GM23338 (cell line): ENCODE results near the gene SYNRG. TPM values are rescaled to one million over a fixed set of nuclear protein-coding genes. Genes with fewer than 3 reads are reported as not detected.

ENCODE experiments used
- ATAC-seq: fragments of 200-7000 bp; cut with Tn5 transposase; 3 replicates; pipeline ENCODE4 v1.9.1; 2020
- DNase-seq: peaks from one replicate; pipeline ENCODE4 v3.0.0-alpha.2; 2015; ENCODE audit warnings: low spot score
- H2AFZ ChIP-seq: fragments of 200-600 bp; sonication (generic); 2 replicates; pipeline ENCODE4 v1.8.0; 2016; ENCODE audit warnings: antibody characterized with exemption, mild to moderate bottlenecking, moderate library complexity
- H3F3A ChIP-seq: fragments of 200-600 bp; sonication (generic); replicated peaks from 2 replicates; pipeline ENCODE4 v1.8.0; 2017; ENCODE audit warnings: antibody characterized with exemption, mixed run types, low read depth
- H3K27ac ChIP-seq: fragments of 200-600 bp; sonication (generic); 2 replicates; pipeline ENCODE4 v1.6.1; 2016; ENCODE audit warnings: low read depth
- H3K27me3 ChIP-seq: fragments of 200-600 bp; sonication (generic); 2 replicates; pipeline ENCODE4 v1.8.0; 2016; ENCODE audit warnings: mild to moderate bottlenecking, mixed run types, moderate library complexity; ENCODE audit not compliant: insufficient read depth
- H3K36me3 ChIP-seq: fragments of 200-600 bp; sonication (generic); 2 replicates; pipeline ENCODE4 v1.8.0; 2016; ENCODE audit warnings: mild to moderate bottlenecking; ENCODE audit not compliant: insufficient read depth
- H3K4me1 ChIP-seq: fragments of 200-600 bp; sonication (generic); 2 replicates; pipeline ENCODE4 v1.8.0; 2016; ENCODE audit warnings: mild to moderate bottlenecking, moderate library complexity; ENCODE audit not compliant: insufficient read depth
- H3K4me2 ChIP-seq: fragments of 200-600 bp; sonication (generic); 2 replicates; pipeline ENCODE4 v1.7.1; 2017; ENCODE audit warnings: mixed run types
- H3K4me3 ChIP-seq: fragments of 200-600 bp; sonication (generic); 2 replicates; pipeline ENCODE4 v1.6.1; 2016; ENCODE audit warnings: mixed run types
- H3K79me2 ChIP-seq: fragments of 200-600 bp; sonication (generic); replicated peaks from 2 replicates; pipeline ENCODE4 v1.8.0; 2017; ENCODE audit warnings: mild to moderate bottlenecking; ENCODE audit not compliant: insufficient read depth
- H3K9me2 ChIP-seq: fragments of 200-600 bp; sonication (generic); 2 replicates; pipeline ENCODE4 v1.8.0; 2017; ENCODE audit not compliant: insufficient read depth
- H4K20me1 ChIP-seq: fragments of 200-600 bp; sonication (generic); replicated peaks from 2 replicates; pipeline ENCODE4 v1.8.0; 2017; ENCODE audit warnings: mild to moderate bottlenecking; ENCODE audit not compliant: insufficient read depth
- H3K27ac Mint-ChIP-seq: 2 replicates; pipeline ENCODE4 v1.8.0; 2020; ENCODE audit warnings: inconsistent platforms, mild to moderate bottlenecking, moderate library complexity, mixed read lengths
- H3K27me3 Mint-ChIP-seq: 3 replicates; pipeline ENCODE4 v1.8.0; 2022; ENCODE audit warnings: low read depth, mild to moderate bottlenecking, moderate library complexity, mixed read lengths, inconsistent platforms; ENCODE audit not compliant: insufficient read depth, poor library complexity
- H3K36me3 Mint-ChIP-seq: 3 replicates; pipeline ENCODE4 v1.8.0; 2021; ENCODE audit warnings: low read depth, mild to moderate bottlenecking, inconsistent platforms, moderate library complexity, mixed read lengths
- H3K4me1 Mint-ChIP-seq: 3 replicates; pipeline ENCODE4 v1.8.0; 2020; ENCODE audit warnings: mild to moderate bottlenecking, inconsistent platforms, mixed read lengths
- H3K4me3 Mint-ChIP-seq: 3 replicates; pipeline ENCODE4 v1.8.0; 2021; ENCODE audit warnings: moderate library complexity, mild to moderate bottlenecking, inconsistent platforms, mixed read lengths
- H3K9me3 Mint-ChIP-seq: 3 replicates; pipeline ENCODE4 v1.8.0; 2020; ENCODE audit warnings: moderate library complexity, mild to moderate bottlenecking, inconsistent platforms, mixed read lengths
- CREB1 ChIP-seq: fragments of 250-450 bp; sonication (Bioruptor Pico); IDR thresholded peaks from 2 replicates; pipeline ENCODE4 v1.5.0; 2020; ENCODE audit warnings: low read depth, mild to moderate bottlenecking, moderate library complexity
- ETS1 ChIP-seq: IDR thresholded peaks from 2 replicates; pipeline ENCODE4 v1.6.1; 2016; ENCODE audit warnings: antibody characterized with exemption
- EZH2 ChIP-seq: fragments of 200-600 bp; sonication (generic); IDR thresholded peaks from one replicate; pipeline ENCODE4 v1.8.0; 2017; ENCODE audit warnings: antibody characterized with exemption, mild to moderate bottlenecking, low read depth; ENCODE audit not compliant: unreplicated experiment
- EZH2phosphoT487 ChIP-seq: fragments of 200-600 bp; sonication (generic); IDR thresholded peaks from one replicate; pipeline ENCODE4 v1.8.1; 2018; ENCODE audit warnings: antibody characterized with exemption; ENCODE audit not compliant: unreplicated experiment
- JUNB ChIP-seq: IDR thresholded peaks from one replicate; pipeline ENCODE4 v1.6.1; 2016; ENCODE audit warnings: antibody characterized with exemption; ENCODE audit not compliant: unreplicated experiment
- NANOG ChIP-seq: IDR thresholded peaks from 2 replicates; pipeline ENCODE4 v1.6.1; 2016; ENCODE audit warnings: antibody characterized with exemption, borderline replicate concordance
- POLR2AphosphoS5 ChIP-seq: IDR thresholded peaks from 2 replicates; pipeline ENCODE4 v1.6.1; 2016; ENCODE audit warnings: antibody characterized with exemption, low read depth
- REST ChIP-seq: IDR thresholded peaks from one replicate; pipeline ENCODE4 v1.6.1; 2018; ENCODE audit warnings: antibody characterized with exemption; ENCODE audit not compliant: unreplicated experiment
- STAT1 ChIP-seq: IDR thresholded peaks from one replicate; pipeline ENCODE4 v1.6.1; 2016; ENCODE audit warnings: antibody characterized with exemption; ENCODE audit not compliant: unreplicated experiment
- ZNF114 ChIP-seq: fragments of 250-450 bp; sonication (Bioruptor Pico); IDR thresholded peaks from 2 replicates; pipeline ENCODE4 v1.5.0; 2020; ENCODE audit warnings: mild to moderate bottlenecking, moderate library complexity
- polyA plus RNA-seq: library from polyadenylated mRNA; unstranded; fragments of >200 nt; fragmentation: Nextera tagmentation; extraction: Ambion mirVana; gene quantifications from 2 replicates; pipeline ENCODE4 v1.2.1, GENCODE V29; 2016
- total RNA-seq: library from RNA; depleted of rRNA; stranded (reverse); fragments of >200 nt; shearing (Covaris generic); gene quantifications from 2 replicates; pipeline ENCODE4 v1.2.3, GENCODE V29; 2014
- TF ChIP-seq, protein P1 (sequence below), 2 experiments: fragments of 200-600 bp in 1 of 2; sonication (generic) in 1 of 2; conservative IDR thresholded peaks; 2 replicates each; pipeline versions ENCODE4 v1.5.1 to v1.6.1; 2016 to 2017; ENCODE audit warnings: antibody characterized with exemption in 2 of 2, low read depth in 2 of 2, mild to moderate bottlenecking in 2 of 2, moderate library complexity in 1 of 2

The SYNRG gene
- total and polyA plus RNA-seq, 2 experiments from 2014 or later: 18.6 to 22.6 TPM

DNA sequence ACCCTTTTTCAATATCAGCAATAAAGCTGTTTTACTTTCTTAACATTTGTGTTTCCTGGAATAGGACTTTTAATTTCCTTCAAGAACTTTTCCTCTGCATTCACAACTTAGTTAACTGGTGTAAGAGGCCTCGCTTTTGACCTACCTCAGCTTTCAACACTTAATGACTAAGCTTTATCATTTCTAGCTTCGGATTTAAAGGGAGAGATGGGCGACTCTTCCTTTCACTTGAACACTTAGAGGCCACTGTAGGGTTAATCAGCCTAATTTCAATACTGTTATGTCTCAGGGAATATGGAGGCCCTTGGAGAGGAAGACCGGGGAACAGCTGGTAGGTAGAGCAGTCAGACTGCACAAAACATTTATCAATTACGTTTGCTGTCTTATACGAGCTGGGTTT lies 4.7 kb downstream of the SYNRG start:
- Mint-ChIP-seq H3K36me3 (peaks cover 3% of the 10 kb centered on the region; the same call in 1 of the 3 replicates), H3K4me1 (peaks cover 12% of the 10 kb centered on the region), H3K4me3 (no peak overlapping the region), H3K27me3 (no peaks in the 10 kb centered on the region), H3K27ac (no peak overlapping the region; the same call in 1 of the 2 replicates), H3K9me3 (no peaks in the 10 kb centered on the region)
- ATAC-seq (no peak), DNase-seq (no peak)
- H3K4me2 ChIP-seq: no peak overlapping the region
- no peaks in the 10 kb centered on the region for H3K36me3 ChIP-seq
- no peak overlapping the region for H2AFZ ChIP-seq
- peaks cover 5% of the 10 kb centered on the region; the same call in 1 of the 2 replicates for H3F3A ChIP-seq
- peaks cover 49% of the 10 kb centered on the region for H3K79me2 ChIP-seq
- peaks cover 20% of the 10 kb centered on the region for H3K4me1 ChIP-seq
- H3K9me2 ChIP-seq: no peaks in the 10 kb centered on the region
- no peak overlapping the region for H3K4me3 ChIP-seq
- H4K20me1 ChIP-seq: no peaks in the 10 kb centered on the region
- no peak for TF ChIP-seq JUNB
- TF ChIP-seq STAT1: no peak
- TF ChIP-seq EZH2phosphoT487: no peak
- no peak for TF ChIP-seq ZNF114 (CRISPR knock-in tag)
- no peak for TF ChIP-seq CREB1
- no peak for TF ChIP-seq ETS1
- no peak for TF ChIP-seq REST
- no peak for TF ChIP-seq NANOG
- TF ChIP-seq POLR2AphosphoS5: no peak
- TF ChIP-seq, protein P1, sequence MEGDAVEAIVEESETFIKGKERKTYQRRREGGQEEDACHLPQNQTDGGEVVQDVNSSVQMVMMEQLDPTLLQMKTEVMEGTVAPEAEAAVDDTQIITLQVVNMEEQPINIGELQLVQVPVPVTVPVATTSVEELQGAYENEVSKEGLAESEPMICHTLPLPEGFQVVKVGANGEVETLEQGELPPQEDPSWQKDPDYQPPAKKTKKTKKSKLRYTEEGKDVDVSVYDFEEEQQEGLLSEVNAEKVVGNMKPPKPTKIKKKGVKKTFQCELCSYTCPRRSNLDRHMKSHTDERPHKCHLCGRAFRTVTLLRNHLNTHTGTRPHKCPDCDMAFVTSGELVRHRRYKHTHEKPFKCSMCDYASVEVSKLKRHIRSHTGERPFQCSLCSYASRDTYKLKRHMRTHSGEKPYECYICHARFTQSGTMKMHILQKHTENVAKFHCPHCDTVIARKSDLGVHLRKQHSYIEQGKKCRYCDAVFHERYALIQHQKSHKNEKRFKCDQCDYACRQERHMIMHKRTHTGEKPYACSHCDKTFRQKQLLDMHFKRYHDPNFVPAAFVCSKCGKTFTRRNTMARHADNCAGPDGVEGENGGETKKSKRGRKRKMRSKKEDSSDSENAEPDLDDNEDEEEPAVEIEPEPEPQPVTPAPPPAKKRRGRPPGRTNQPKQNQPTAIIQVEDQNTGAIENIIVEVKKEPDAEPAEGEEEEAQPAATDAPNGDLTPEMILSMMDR (conservative IDR thresholded peaks at IDR 0.05; ENCODE audit: low read depth in 2 of 2): no peak
- no peak for TF ChIP-seq EZH2
- H3K27me3 ChIP-seq: no peaks in the 10 kb centered on the region
- no peak overlapping the region for H3K27ac ChIP-seq
